ENCODE results near the gene ENAH.

DNA sequence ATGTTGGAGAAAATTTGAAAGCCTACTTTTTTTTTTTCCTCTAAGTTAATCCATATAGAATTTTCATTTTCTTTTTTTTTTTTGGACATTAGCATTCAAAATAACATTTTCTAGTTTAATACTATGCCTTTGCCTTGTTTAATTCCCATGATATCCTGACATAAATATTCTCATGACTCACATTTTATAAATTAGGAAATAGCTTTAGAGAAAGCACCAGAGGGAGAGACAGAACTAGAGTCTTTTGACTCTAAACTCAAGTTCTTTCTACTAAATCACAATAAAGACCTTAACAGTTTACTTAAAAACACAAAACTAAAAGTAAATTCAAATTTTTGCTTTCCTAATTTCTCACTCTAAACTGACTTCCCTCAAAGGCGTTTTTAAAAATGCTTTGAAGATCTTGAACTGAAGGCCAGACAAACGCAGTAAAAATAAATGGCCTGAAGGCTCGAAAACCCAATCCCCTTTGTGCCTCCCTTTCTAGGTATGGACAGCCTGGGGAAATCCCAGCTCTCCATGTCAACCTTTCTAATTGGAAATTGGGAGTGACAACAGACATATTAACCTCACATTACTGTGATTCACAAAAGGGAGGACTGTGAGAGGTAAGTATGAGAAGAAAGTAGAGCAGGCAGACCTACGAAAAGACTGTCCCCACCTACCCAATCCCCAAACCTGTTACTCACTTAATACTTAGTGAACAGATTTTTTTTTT is 104.6 kb downstream of the ENAH start:
- TF ChIP-seq, protein P1, sequence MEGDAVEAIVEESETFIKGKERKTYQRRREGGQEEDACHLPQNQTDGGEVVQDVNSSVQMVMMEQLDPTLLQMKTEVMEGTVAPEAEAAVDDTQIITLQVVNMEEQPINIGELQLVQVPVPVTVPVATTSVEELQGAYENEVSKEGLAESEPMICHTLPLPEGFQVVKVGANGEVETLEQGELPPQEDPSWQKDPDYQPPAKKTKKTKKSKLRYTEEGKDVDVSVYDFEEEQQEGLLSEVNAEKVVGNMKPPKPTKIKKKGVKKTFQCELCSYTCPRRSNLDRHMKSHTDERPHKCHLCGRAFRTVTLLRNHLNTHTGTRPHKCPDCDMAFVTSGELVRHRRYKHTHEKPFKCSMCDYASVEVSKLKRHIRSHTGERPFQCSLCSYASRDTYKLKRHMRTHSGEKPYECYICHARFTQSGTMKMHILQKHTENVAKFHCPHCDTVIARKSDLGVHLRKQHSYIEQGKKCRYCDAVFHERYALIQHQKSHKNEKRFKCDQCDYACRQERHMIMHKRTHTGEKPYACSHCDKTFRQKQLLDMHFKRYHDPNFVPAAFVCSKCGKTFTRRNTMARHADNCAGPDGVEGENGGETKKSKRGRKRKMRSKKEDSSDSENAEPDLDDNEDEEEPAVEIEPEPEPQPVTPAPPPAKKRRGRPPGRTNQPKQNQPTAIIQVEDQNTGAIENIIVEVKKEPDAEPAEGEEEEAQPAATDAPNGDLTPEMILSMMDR (IDR thresholded peaks at IDR 0.05): no peak
- TF ChIP-seq POLR2A (IDR thresholded peaks at IDR 0.05): no peak

Data from esophagus squamous epithelium (tissue), 4 donors.